ENCODE data around the gene KRT25. TPM values are rescaled to one million over a fixed set of nuclear protein-coding genes. Genes with fewer than 3 reads are reported as not detected.

Gene KRT25
- total and polyA plus RNA-seq, 3 donors from 2014 or later = 1.2 to 1.6 (median 1.3) TPM

- no peak overlapping the region for H3K27ac ChIP-seq
- no peaks in the 10 kb centered on the region for H3K36me3 ChIP-seq (ENCODE audit: low read depth, missing control alignments)
- no peaks in the 10 kb centered on the region for H3K9me3 ChIP-seq
- no peaks in the 10 kb centered on the region for H3K27me3 ChIP-seq
- no peaks in the 10 kb centered on the region for H3K4me1 ChIP-seq
- WGBS, 2 donors = 82 to 85% methylated on average over 1 of the region's 1 CpG
- intact Hi-C loops (cut with DNase I; ENCODE audit: low total_unique reads) = no loop called here
- no peak for DNase-seq
- TF ChIP-seq POLR2A (IDR thresholded peaks at IDR 0.05) = no peak
- TF ChIP-seq, protein P1, sequence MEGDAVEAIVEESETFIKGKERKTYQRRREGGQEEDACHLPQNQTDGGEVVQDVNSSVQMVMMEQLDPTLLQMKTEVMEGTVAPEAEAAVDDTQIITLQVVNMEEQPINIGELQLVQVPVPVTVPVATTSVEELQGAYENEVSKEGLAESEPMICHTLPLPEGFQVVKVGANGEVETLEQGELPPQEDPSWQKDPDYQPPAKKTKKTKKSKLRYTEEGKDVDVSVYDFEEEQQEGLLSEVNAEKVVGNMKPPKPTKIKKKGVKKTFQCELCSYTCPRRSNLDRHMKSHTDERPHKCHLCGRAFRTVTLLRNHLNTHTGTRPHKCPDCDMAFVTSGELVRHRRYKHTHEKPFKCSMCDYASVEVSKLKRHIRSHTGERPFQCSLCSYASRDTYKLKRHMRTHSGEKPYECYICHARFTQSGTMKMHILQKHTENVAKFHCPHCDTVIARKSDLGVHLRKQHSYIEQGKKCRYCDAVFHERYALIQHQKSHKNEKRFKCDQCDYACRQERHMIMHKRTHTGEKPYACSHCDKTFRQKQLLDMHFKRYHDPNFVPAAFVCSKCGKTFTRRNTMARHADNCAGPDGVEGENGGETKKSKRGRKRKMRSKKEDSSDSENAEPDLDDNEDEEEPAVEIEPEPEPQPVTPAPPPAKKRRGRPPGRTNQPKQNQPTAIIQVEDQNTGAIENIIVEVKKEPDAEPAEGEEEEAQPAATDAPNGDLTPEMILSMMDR (IDR thresholded peaks at IDR 0.05) = no peak
- H3K4me3 ChIP-seq = no peak overlapping the region
Measured at GRCh38 chr17:40730970-40731369, 24.2 kb downstream of the KRT25 start.

GRCh38 chr17:40727447-40728231 is 27.5 kb downstream of the KRT25 start:
- Histone ChIP-seq H3K36me3 (ENCODE audit: low read depth, missing control alignments) (no peaks in the 10 kb centered on the region), H3K27me3 (no peaks in the 10 kb centered on the region), H3K4me1 (no peaks in the 10 kb centered on the region), H3K4me3 (no peak overlapping the region), H3K9me3 (no peaks in the 10 kb centered on the region), H3K27ac (no peak overlapping the region)
- TF ChIP-seq, protein P1 (IDR thresholded peaks at IDR 0.05) = no peak
- TF ChIP-seq POLR2A (IDR thresholded peaks at IDR 0.05) = no peak
- no peak for DNase-seq
- 59 to 63% methylated on average over 8 of the region's 8 CpGs for WGBS, 2 donors
- intact Hi-C loops (cut with DNase I; ENCODE audit: low total_unique reads) = no loop called here

- H3K9me3 ChIP-seq = no peaks in the 10 kb centered on the region
- H3K27ac ChIP-seq = no peak overlapping the region
- H3K27me3 ChIP-seq = no peaks in the 10 kb centered on the region
- intact Hi-C loops (cut with DNase I; ENCODE audit: low total_unique reads) = no loop called here
- 67 to 71% methylated on average over 2 of the region's 2 CpGs for WGBS, 2 donors
- H3K36me3 ChIP-seq (ENCODE audit: low read depth, missing control alignments) = no peaks in the 10 kb centered on the region
- no peak overlapping the region for H3K4me3 ChIP-seq
- DNase-seq = no peak
- TF ChIP-seq, protein P1 (IDR thresholded peaks at IDR 0.05) = no peak
- TF ChIP-seq POLR2A (IDR thresholded peaks at IDR 0.05) = no peak
- no peaks in the 10 kb centered on the region for H3K4me1 ChIP-seq
Measured at GRCh38 chr17:40726919-40727318, 28.2 kb downstream of the KRT25 start.

- Histone ChIP-seq H3K4me1 (no peaks in the 10 kb centered on the region), H3K27me3 (no peaks in the 10 kb centered on the region), H3K4me3 (no peak overlapping the region), H3K36me3 (ENCODE audit: low read depth, missing control alignments) (no peaks in the 10 kb centered on the region), H3K27ac (no peak overlapping the region), H3K9me3 (no peaks in the 10 kb centered on the region)
- TF ChIP-seq, protein P1 (IDR thresholded peaks at IDR 0.05) = no peak
- TF ChIP-seq POLR2A (IDR thresholded peaks at IDR 0.05) = no peak
- no peak for DNase-seq
- 55 to 100% methylated on average over 1 of the region's 1 CpG for WGBS, 2 donors
- intact Hi-C loops (cut with DNase I; ENCODE audit: low total_unique reads) = no loop called here
Measured at GRCh38 chr17:40724656-40725055, 30.5 kb downstream of the KRT25 start.

DNA sequence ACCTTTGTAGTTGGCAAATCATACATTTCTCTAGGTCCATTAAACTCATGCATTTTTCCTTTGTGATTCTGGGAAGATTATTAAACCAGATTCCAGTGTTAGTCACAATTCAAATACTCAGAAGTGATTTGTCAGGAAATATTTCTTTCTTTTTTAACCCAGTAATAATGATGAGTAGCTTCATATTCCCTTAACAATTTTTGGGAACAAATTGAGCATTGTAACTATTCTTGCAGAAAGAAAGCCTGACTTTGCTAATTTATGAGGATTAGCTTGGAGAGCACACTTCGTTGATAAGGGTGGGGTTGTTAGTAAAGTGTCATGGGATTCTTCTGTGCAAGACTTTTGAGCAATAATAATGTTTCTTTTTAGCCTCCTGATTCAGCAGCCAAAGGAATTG is 32.9 kb downstream of the KRT25 start:
- no peaks in the 10 kb centered on the region for H3K9me3 ChIP-seq
- intact Hi-C loops (cut with DNase I; ENCODE audit: low total_unique reads) = no loop called here
- H3K27me3 ChIP-seq = no peaks in the 10 kb centered on the region
- no peaks in the 10 kb centered on the region for H3K36me3 ChIP-seq (ENCODE audit: low read depth, missing control alignments)
- TF ChIP-seq, protein P1 (IDR thresholded peaks at IDR 0.05) = no peak
- TF ChIP-seq POLR2A (IDR thresholded peaks at IDR 0.05) = no peak
- no peak for DNase-seq
- no peak overlapping the region for H3K27ac ChIP-seq
- 33 to 41% methylated on average over 1 of the region's 1 CpG for WGBS, 2 donors
- H3K4me1 ChIP-seq = no peaks in the 10 kb centered on the region
- no peak overlapping the region for H3K4me3 ChIP-seq
